T-helper 1 cell treated with Interleukin-12 subunit alpha and Interleukin-12 subunit beta and Interleukin-4 antibody, amounts not matched to agents 30 μg/mL and 1 μg/mL, for 36 hours (primary cell): ENCODE results near the gene LIME1.

ENCODE experiments used
- H3K27ac Mint-ChIP-seq: one replicate; pipeline ENCODE4 v1.8.0; 2021; ENCODE audit warnings: mild to moderate bottlenecking, mixed read lengths
- H3K27me3 Mint-ChIP-seq: one replicate; pipeline ENCODE4 v1.8.0; 2021; ENCODE audit warnings: low read depth, mixed read lengths
- H3K36me3 Mint-ChIP-seq: one replicate; pipeline ENCODE4 v1.8.0; 2021; ENCODE audit warnings: low read depth, mixed read lengths
- H3K4me1 Mint-ChIP-seq: one replicate; pipeline ENCODE4 v1.8.0; 2021; ENCODE audit warnings: low read depth, mixed read lengths
- H3K4me3 Mint-ChIP-seq: one replicate; pipeline ENCODE4 v1.8.0; 2021; ENCODE audit warnings: mild to moderate bottlenecking, moderate library complexity, mixed read lengths
- H3K9me3 Mint-ChIP-seq: one replicate; pipeline ENCODE4 v1.8.0; 2021; ENCODE audit warnings: mixed read lengths

The LIME1 gene

GRCh38 chr20:63756648-63756991, 20.2 kb downstream of the LIME1 start:
- no peaks in the 10 kb centered on the region for H3K36me3 Mint-ChIP-seq
- H3K27ac Mint-ChIP-seq, result no peak overlapping the region
- no peak overlapping the region for H3K4me3 Mint-ChIP-seq

GRCh38 chr20:63758152-63758551, 21.7 kb downstream of the LIME1 start:
- peaks cover 26% of the 10 kb centered on the region for H3K27me3 Mint-ChIP-seq
- H3K36me3 Mint-ChIP-seq, result no peaks in the 10 kb centered on the region
- H3K9me3 Mint-ChIP-seq, result no peaks in the 10 kb centered on the region
- peaks cover 9% of the 10 kb centered on the region for H3K4me1 Mint-ChIP-seq
- H3K27ac Mint-ChIP-seq, result no peak overlapping the region
- H3K4me3 Mint-ChIP-seq, result no peak overlapping the region

More at GRCh38 chr20:63756648-63756991, 20.2 kb downstream of the LIME1 start:
- no peaks in the 10 kb centered on the region for H3K9me3 Mint-ChIP-seq
- H3K4me1 Mint-ChIP-seq, result peaks cover 9% of the 10 kb centered on the region
- H3K27me3 Mint-ChIP-seq, result peaks cover 15% of the 10 kb centered on the region

- no peak overlapping the region for H3K27ac Mint-ChIP-seq
- no peaks in the 10 kb centered on the region for H3K36me3 Mint-ChIP-seq
- peaks cover 9% of the 10 kb centered on the region for H3K4me1 Mint-ChIP-seq
- no peaks in the 10 kb centered on the region for H3K9me3 Mint-ChIP-seq
- H3K4me3 Mint-ChIP-seq, result no peak overlapping the region
- peaks cover 30% of the 10 kb centered on the region for H3K27me3 Mint-ChIP-seq
These were observed 23.0 kb downstream of the LIME1 start for GRCh38 chr20:63759377-63759901.

- Mint-ChIP-seq H3K27ac (no peak overlapping the region), H3K27me3 (peaks cover 15% of the 10 kb centered on the region), H3K9me3 (no peaks in the 10 kb centered on the region), H3K4me3 (no peak overlapping the region), H3K4me1 (no peaks in the 10 kb centered on the region), H3K36me3 (no peaks in the 10 kb centered on the region)
These were observed 28.8 kb downstream of the LIME1 start for GRCh38 chr20:63765082-63765873.

- peaks cover 15% of the 10 kb centered on the region for H3K27me3 Mint-ChIP-seq
- no peaks in the 10 kb centered on the region for H3K9me3 Mint-ChIP-seq
- H3K27ac Mint-ChIP-seq, result no peak overlapping the region
- no peak overlapping the region for H3K4me3 Mint-ChIP-seq
- H3K36me3 Mint-ChIP-seq, result no peaks in the 10 kb centered on the region
- H3K4me1 Mint-ChIP-seq, result no peaks in the 10 kb centered on the region
These were observed 29.4 kb downstream of the LIME1 start for GRCh38 chr20:63765902-63766301.

- Mint-ChIP-seq H3K9me3 (no peaks in the 10 kb centered on the region), H3K4me3 (no peak overlapping the region)
These were observed 30.4 kb downstream of the LIME1 start for GRCh38 chr20:63766695-63767426.

GRCh38 chr20:63767456-63767855, 31.0 kb downstream of the LIME1 start:
- H3K9me3 Mint-ChIP-seq, result no peaks in the 10 kb centered on the region
- no peaks in the 10 kb centered on the region for H3K4me1 Mint-ChIP-seq
- H3K4me3 Mint-ChIP-seq, result no peak overlapping the region
- H3K36me3 Mint-ChIP-seq, result no peaks in the 10 kb centered on the region
- no peak overlapping the region for H3K27ac Mint-ChIP-seq
- peaks cover 9% of the 10 kb centered on the region for H3K27me3 Mint-ChIP-seq

More at GRCh38 chr20:63766695-63767426, 30.4 kb downstream of the LIME1 start:
- Mint-ChIP-seq H3K4me1 (no peaks in the 10 kb centered on the region), H3K36me3 (no peaks in the 10 kb centered on the region), H3K27me3 (peaks cover 15% of the 10 kb centered on the region), H3K27ac (no peak overlapping the region)

GRCh38 chr20:63767886-63768285, 31.4 kb downstream of the LIME1 start:
- Mint-ChIP-seq H3K4me1 (no peaks in the 10 kb centered on the region), H3K27ac (no peak overlapping the region), H3K36me3 (no peaks in the 10 kb centered on the region), H3K9me3 (no peaks in the 10 kb centered on the region), H3K27me3 (peaks cover 6% of the 10 kb centered on the region), H3K4me3 (no peak overlapping the region)

GRCh38 chr20:63768591-63769515, 32.4 kb downstream of the LIME1 start:
- H3K4me3 Mint-ChIP-seq, result no peak overlapping the region
- no peak overlapping the region for H3K27ac Mint-ChIP-seq
- H3K27me3 Mint-ChIP-seq, result no peaks in the 10 kb centered on the region
- no peaks in the 10 kb centered on the region for H3K4me1 Mint-ChIP-seq
- no peaks in the 10 kb centered on the region for H3K9me3 Mint-ChIP-seq
- no peaks in the 10 kb centered on the region for H3K36me3 Mint-ChIP-seq

GRCh38 chr20:63769891-63770474, 33.5 kb downstream of the LIME1 start:
- no peak overlapping the region for H3K4me3 Mint-ChIP-seq
- no peaks in the 10 kb centered on the region for H3K9me3 Mint-ChIP-seq
- no peaks in the 10 kb centered on the region for H3K4me1 Mint-ChIP-seq
- no peaks in the 10 kb centered on the region for H3K27me3 Mint-ChIP-seq
- no peaks in the 10 kb centered on the region for H3K36me3 Mint-ChIP-seq
- H3K27ac Mint-ChIP-seq, result no peak overlapping the region

GRCh38 chr20:63771046-63771707, 34.7 kb downstream of the LIME1 start:
- H3K27me3 Mint-ChIP-seq, result no peaks in the 10 kb centered on the region
- H3K4me3 Mint-ChIP-seq, result no peak overlapping the region
- no peaks in the 10 kb centered on the region for H3K9me3 Mint-ChIP-seq
- no peaks in the 10 kb centered on the region for H3K4me1 Mint-ChIP-seq
- no peak overlapping the region for H3K27ac Mint-ChIP-seq
- H3K36me3 Mint-ChIP-seq, result no peaks in the 10 kb centered on the region

- Mint-ChIP-seq H3K9me3 (no peaks in the 10 kb centered on the region), H3K4me1 (no peaks in the 10 kb centered on the region), H3K36me3 (no peaks in the 10 kb centered on the region), H3K27me3 (no peaks in the 10 kb centered on the region), H3K4me3 (no peak overlapping the region), H3K27ac (no peak overlapping the region)
These were observed 36.5 kb downstream of the LIME1 start for GRCh38 chr20:63772781-63773518.

- Mint-ChIP-seq H3K4me3 (no peak overlapping the region), H3K27ac (no peak overlapping the region), H3K4me1 (no peaks in the 10 kb centered on the region), H3K9me3 (no peaks in the 10 kb centered on the region), H3K27me3 (no peaks in the 10 kb centered on the region), H3K36me3 (no peaks in the 10 kb centered on the region)
These were observed 37.2 kb downstream of the LIME1 start for GRCh38 chr20:63773571-63774241.
